Trophoblast cell (in vitro differentiated cells and primary cell): ENCODE data around the gene PRKCE.
A peak's percentile ranks its signal among the peaks of the same experiment; 100 is the strongest.

ENCODE experiments used
- DNase-seq, 2 donors: peaks; one replicate each; pipeline ENCODE4 v3.0.0-alpha.2; 2016
- H2AFZ ChIP-seq: 2 replicates; pipeline ENCODE4 v1.6.1; 2013; ENCODE audit warnings: low read length, moderate library complexity, mild to moderate bottlenecking; ENCODE audit not compliant: insufficient read depth, poor library complexity
- H2AK5ac ChIP-seq: 2 replicates; pipeline ENCODE4 v1.6.1; 2013; ENCODE audit warnings: mild to moderate bottlenecking, low read length
- H2BK120ac ChIP-seq: 2 replicates; pipeline ENCODE4 v1.6.1; 2013; ENCODE audit warnings: low read length, mild to moderate bottlenecking, moderate library complexity; ENCODE audit not compliant: insufficient read depth, poor library complexity
- H2BK12ac ChIP-seq: 2 replicates; pipeline ENCODE4 v1.6.1; 2013; ENCODE audit warnings: mild to moderate bottlenecking, low read length, moderate library complexity
- H2BK5ac ChIP-seq: 2 replicates; pipeline ENCODE4 v1.6.1; 2013; ENCODE audit warnings: low read length, low read depth, moderate library complexity, mild to moderate bottlenecking; ENCODE audit not compliant: poor library complexity
- H3K14ac ChIP-seq: 2 replicates; pipeline ENCODE4 v1.6.1; 2013; ENCODE audit warnings: mild to moderate bottlenecking, low read length
- H3K18ac ChIP-seq: 2 replicates; pipeline ENCODE4 v1.6.1; 2013; ENCODE audit warnings: mild to moderate bottlenecking, low read length
- H3K23ac ChIP-seq: 2 replicates; pipeline ENCODE4 v1.6.1; 2013; ENCODE audit warnings: low read length
- H3K27ac ChIP-seq: 2 replicates; pipeline ENCODE4 v1.5.1; 2013; ENCODE audit warnings: low read depth, mild to moderate bottlenecking, inconsistent platforms, low read length, moderate library complexity
- H3K27me3 ChIP-seq: 2 replicates; pipeline ENCODE4 v1.6.1; 2013; ENCODE audit warnings: inconsistent platforms, mild to moderate bottlenecking, low read length, moderate library complexity; ENCODE audit not compliant: insufficient read depth
- H3K36me3 ChIP-seq, 2 experiments: 1 replicate in 1 of 2; 2 replicates in 1 of 2; pipeline ENCODE4 v1.6.1; 2013; ENCODE audit warnings: low read length in 2 of 2, mild to moderate bottlenecking in 2 of 2, moderate library complexity in 1 of 2; ENCODE audit not compliant: insufficient read depth in 2 of 2, control insufficient read depth in 1 of 2
- H3K4ac ChIP-seq: 2 replicates; pipeline ENCODE4 v1.6.1; 2013; ENCODE audit warnings: low read depth, mild to moderate bottlenecking, low read length, moderate library complexity
- H3K4me1 ChIP-seq, 2 experiments: 1 replicate in 1 of 2; 2 replicates in 1 of 2; pipeline ENCODE4 v1.6.1; 2013; ENCODE audit warnings: low read length in 2 of 2, mild to moderate bottlenecking in 2 of 2, moderate library complexity in 1 of 2; ENCODE audit not compliant: insufficient read depth in 2 of 2, control insufficient read depth in 1 of 2
- H3K4me2 ChIP-seq: 2 replicates; pipeline ENCODE4 v1.6.1; 2013; ENCODE audit warnings: inconsistent platforms, mild to moderate bottlenecking, low read length, moderate library complexity
- H3K4me3 ChIP-seq: 2 replicates; pipeline ENCODE4 v1.5.1; 2013; ENCODE audit warnings: mild to moderate bottlenecking, low read depth, low read length, inconsistent platforms
- H3K79me1 ChIP-seq: one replicate; pipeline ENCODE4 v1.6.1; 2013; ENCODE audit warnings: low read length
- H3K79me2 ChIP-seq: 2 replicates; pipeline ENCODE4 v1.6.1; 2013; ENCODE audit warnings: low read length, mild to moderate bottlenecking; ENCODE audit not compliant: control insufficient read depth, insufficient read depth, poor library complexity
- H3K9ac ChIP-seq: 2 replicates; pipeline ENCODE4 v1.6.1; 2013; ENCODE audit warnings: mild to moderate bottlenecking, low read length
- H3K9me3 ChIP-seq: 2 replicates; pipeline ENCODE4 v1.6.1; 2013; ENCODE audit warnings: low read depth, mild to moderate bottlenecking, control low read depth, inconsistent platforms, low read length; ENCODE audit not compliant: insufficient read depth
- H4K12ac ChIP-seq: 2 replicates; pipeline ENCODE4 v1.6.1; 2013; ENCODE audit warnings: low read depth, mild to moderate bottlenecking, low read length, moderate library complexity
- H4K8ac ChIP-seq: 2 replicates; pipeline ENCODE4 v1.6.1; 2013; ENCODE audit warnings: low read depth, mild to moderate bottlenecking, low read length, moderate library complexity
- H4K91ac ChIP-seq: one replicate; pipeline ENCODE4 v1.6.1; 2013; ENCODE audit warnings: low read depth, mild to moderate bottlenecking, low read length, moderate library complexity
- WGBS: extraction: QIAGEN DNeasy Blood & Tissue Kit; methylation state at CpG from one replicate; pipeline ENCODE4 v1.1.7; 2013; ENCODE audit warnings: missing lambda C conversion rate; ENCODE audit not compliant: insufficient read length, insufficient coverage; ENCODE audit errors: extremely low coverage; 5-methylcytosine and 5-hydroxymethylcytosine counted together

The PRKCE gene

DNA sequence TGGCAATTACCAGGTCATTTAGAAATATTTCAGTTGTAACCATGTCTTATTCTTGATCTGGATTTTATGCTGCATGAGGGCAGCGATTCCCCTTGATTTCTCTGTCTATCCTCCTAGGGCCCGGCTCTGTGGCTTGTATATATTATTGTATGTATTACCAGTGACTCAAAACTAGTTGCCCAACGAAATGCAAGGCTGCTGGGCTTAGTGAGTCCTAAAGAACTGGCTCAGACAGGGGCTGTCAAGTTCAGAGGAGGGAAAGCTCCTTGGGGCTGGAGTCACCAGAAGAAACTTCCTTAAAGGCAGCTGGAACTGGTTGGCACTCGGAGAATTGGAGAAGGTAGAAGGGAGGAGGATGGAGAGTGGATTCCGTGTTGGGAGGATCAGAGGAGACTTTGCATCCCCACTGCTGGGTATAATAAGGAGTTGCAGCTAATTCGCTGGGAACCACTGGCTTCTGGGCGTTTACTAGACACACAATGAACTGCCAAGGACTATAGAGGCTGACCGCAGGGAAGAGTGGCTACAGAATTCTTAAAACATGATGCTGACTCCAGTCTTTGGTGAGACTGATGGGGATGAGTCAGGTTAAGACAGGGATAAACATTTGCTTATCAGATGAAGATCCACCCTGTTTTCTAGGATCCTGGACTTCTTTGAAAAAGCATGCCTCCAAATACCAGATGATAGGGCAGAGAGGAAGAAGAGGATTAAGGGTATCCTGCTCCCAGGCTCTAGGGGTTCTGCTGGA, 104.3 kb downstream of the PRKCE start:
- no peak overlapping the region for H3K9ac ChIP-seq
- WGBS, result no CpG with 5 or more reads among the region's 8 CpGs
- no peaks in the 10 kb centered on the region for H3K27me3 ChIP-seq
- no peak overlapping the region for H2AK5ac ChIP-seq
- no peak overlapping the region for H3K4me2 ChIP-seq
- H3K4me1 ChIP-seq, result no peaks in the 10 kb centered on the region
- H3K23ac ChIP-seq, result no peak overlapping the region
- H3K4ac ChIP-seq, result no peak overlapping the region
- H2BK120ac ChIP-seq, result no peak overlapping the region
- no peak overlapping the region for H2BK5ac ChIP-seq
- no peaks in the 10 kb centered on the region for H3K79me1 ChIP-seq
- H2AFZ ChIP-seq, result no peak overlapping the region
- H2BK12ac ChIP-seq, result no peak overlapping the region
- H3K79me2 ChIP-seq, result no peaks in the 10 kb centered on the region
- no peak overlapping the region for H4K12ac ChIP-seq
- DNase-seq, result peak; percentile 13 to 46
- no peak overlapping the region for H3K27ac ChIP-seq
- no peaks in the 10 kb centered on the region for H3K36me3 ChIP-seq
- H3K9me3 ChIP-seq, result no peaks in the 10 kb centered on the region
- no peak overlapping the region for H4K91ac ChIP-seq
- no peak overlapping the region for H3K4me3 ChIP-seq
- H3K18ac ChIP-seq, result no peak overlapping the region
- no peak overlapping the region for H3K14ac ChIP-seq
- no peak overlapping the region for H4K8ac ChIP-seq

DNA sequence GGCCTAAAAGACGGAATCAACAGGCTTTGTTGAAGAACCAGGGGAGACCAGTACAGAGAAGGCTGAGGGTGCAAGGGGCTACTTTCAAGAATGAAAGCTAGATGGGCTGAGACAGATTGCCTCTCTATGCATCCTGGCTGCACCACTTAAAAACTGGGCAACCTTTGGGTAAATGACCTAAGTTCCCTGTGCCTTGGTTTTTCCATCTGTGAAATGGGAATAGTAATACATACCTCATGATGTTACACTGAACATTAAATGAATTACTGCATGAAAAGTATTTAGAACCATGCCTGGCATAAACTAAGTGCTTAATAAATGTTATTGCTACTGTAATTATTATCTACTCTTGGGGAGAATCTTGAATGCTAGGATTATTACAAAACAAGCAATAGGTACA, 106.5 kb downstream of the PRKCE start:
- no peak overlapping the region for H4K12ac ChIP-seq
- no peak overlapping the region for H2AK5ac ChIP-seq
- H3K27ac ChIP-seq, result no peak overlapping the region
- H4K91ac ChIP-seq, result no peak overlapping the region
- no peak overlapping the region for H3K4me2 ChIP-seq
- H3K14ac ChIP-seq, result no peak overlapping the region
- no peak overlapping the region for H2BK5ac ChIP-seq
- H3K9ac ChIP-seq, result no peak overlapping the region
- no peak overlapping the region for H3K18ac ChIP-seq
- H3K4ac ChIP-seq, result no peak overlapping the region
- H3K4me3 ChIP-seq, result no peak overlapping the region
- H3K36me3 ChIP-seq, result no peaks in the 10 kb centered on the region
- H3K4me1 ChIP-seq, result no peaks in the 10 kb centered on the region
- H3K79me2 ChIP-seq, result no peaks in the 10 kb centered on the region
- H3K9me3 ChIP-seq, result no peaks in the 10 kb centered on the region
- no peaks in the 10 kb centered on the region for H3K79me1 ChIP-seq
- no peaks in the 10 kb centered on the region for H3K27me3 ChIP-seq
- H2BK12ac ChIP-seq, result no peak overlapping the region
- no peak overlapping the region for H4K8ac ChIP-seq
- no peak overlapping the region for H2AFZ ChIP-seq
- no peak overlapping the region for H3K23ac ChIP-seq
- no CpG with 5 or more reads among the region's 1 CpG for WGBS
- DNase-seq, result no peak
- H2BK120ac ChIP-seq, result no peak overlapping the region

DNA sequence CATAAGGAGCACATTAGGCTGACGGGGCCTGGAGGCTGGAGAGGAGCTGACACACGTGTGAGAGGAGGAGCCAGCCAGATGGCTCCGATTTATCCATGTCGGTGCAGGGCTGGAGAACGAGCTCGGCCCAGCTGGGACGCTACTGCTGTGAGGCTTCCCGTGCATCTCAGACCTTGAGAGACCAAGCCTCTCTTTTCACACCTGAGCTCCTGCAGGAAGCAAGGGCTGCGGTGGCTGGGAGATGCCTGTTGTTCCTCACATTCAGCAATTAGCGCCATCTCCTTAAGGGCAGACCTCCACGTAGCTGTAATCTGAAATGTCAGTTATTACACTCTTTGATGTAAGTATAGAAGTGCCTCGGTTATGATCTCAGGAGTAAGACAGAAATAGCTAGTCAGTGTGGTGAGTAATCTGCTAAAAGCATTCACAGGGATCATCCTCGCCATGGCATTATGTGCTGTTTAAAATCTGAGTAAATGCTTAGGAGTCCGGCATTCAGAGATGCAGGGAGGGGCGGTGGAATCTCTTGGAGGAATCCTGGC, 107.9 kb downstream of the PRKCE start:
- Histone ChIP-seq H2BK120ac (no peak overlapping the region), H3K18ac (no peak overlapping the region), H4K8ac (no peak overlapping the region), H3K4me1 (no peaks in the 10 kb centered on the region), H4K91ac (no peak overlapping the region), H3K36me3 (no peaks in the 10 kb centered on the region), H3K4me2 (no peak overlapping the region), H3K23ac (no peak overlapping the region), H2BK5ac (no peak overlapping the region), H2BK12ac (no peak overlapping the region), H3K4me3 (no peak overlapping the region), H3K27ac (no peak overlapping the region), H3K9me3 (no peaks in the 10 kb centered on the region), H3K79me1 (no peaks in the 10 kb centered on the region), H3K27me3 (no peaks in the 10 kb centered on the region), H2AK5ac (no peak overlapping the region), H3K79me2 (no peaks in the 10 kb centered on the region), H3K9ac (no peak overlapping the region), H2AFZ (no peak overlapping the region), H4K12ac (no peak overlapping the region), H3K14ac (no peak overlapping the region), H3K4ac (no peak overlapping the region)
- WGBS, result no CpG with 5 or more reads among the region's 15 CpGs
- no peak for DNase-seq

DNA sequence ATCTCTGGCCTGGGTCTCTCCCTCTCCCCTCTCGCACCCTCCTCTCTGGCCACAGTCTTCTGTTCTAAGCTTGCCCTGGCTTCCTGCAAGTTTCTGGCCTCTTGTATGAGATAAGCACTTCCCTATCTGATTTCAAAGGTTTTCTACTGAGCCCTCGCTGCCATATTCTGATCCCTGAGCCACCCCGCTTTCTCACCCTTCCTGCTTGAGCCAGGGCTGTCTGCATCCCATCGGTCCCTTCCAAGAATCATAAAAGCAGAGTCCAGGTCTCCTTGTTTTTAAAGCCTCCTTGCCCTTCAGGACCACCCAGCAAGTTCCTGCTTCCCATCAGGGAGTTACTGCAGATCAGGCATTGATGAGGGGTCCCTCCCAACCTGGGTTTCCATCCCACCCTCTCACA, 110.2 kb downstream of the PRKCE start:
- Histone ChIP-seq H3K14ac (no peak overlapping the region), H2AFZ (no peak overlapping the region), H4K91ac (no peak overlapping the region), H2AK5ac (no peak overlapping the region), H3K4me2 (no peak overlapping the region), H3K27me3 (no peaks in the 10 kb centered on the region), H3K4me1 (no peaks in the 10 kb centered on the region), H3K36me3 (no peaks in the 10 kb centered on the region), H3K27ac (no peak overlapping the region), H3K79me2 (no peaks in the 10 kb centered on the region), H4K12ac (no peak overlapping the region), H2BK5ac (no peak overlapping the region), H3K9ac (no peak overlapping the region), H2BK120ac (no peak overlapping the region), H3K18ac (no peak overlapping the region), H3K9me3 (no peaks in the 10 kb centered on the region), H3K4ac (no peak overlapping the region), H3K4me3 (no peak overlapping the region), H3K23ac (no peak overlapping the region), H3K79me1 (no peaks in the 10 kb centered on the region), H2BK12ac (no peak overlapping the region), H4K8ac (no peak overlapping the region)
- DNase-seq, result no peak
- WGBS, result no CpG with 5 or more reads among the region's 4 CpGs
